HepG2 (cell line): ENCODE results near the gene CEP78. TPM values are rescaled to one million over a fixed set of nuclear protein-coding genes. Genes with fewer than 3 reads are reported as not detected.

ENCODE experiments used
- AHR ChIP-seq: IDR thresholded peaks from 2 replicates; pipeline ENCODE4 v1.6.1; 2018; ENCODE audit warnings: missing genetic modification reagents, missing compliant biosample characterization
- E2F5 ChIP-seq: sonication (generic); formaldehyde crosslinking; conservative IDR thresholded peaks from 2 replicates; pipeline ENCODE4 v1.4.0; 2020; ENCODE audit warnings: missing genetic modification reagents
- ELF1 ChIP-seq: sonication (generic); formaldehyde crosslinking; IDR thresholded peaks from 2 replicates; pipeline ENCODE4 v1.4.0; 2020; ENCODE audit warnings: missing genetic modification reagents
- FLYWCH1 ChIP-seq: sonication (generic); formaldehyde crosslinking; IDR thresholded peaks from 2 replicates; pipeline ENCODE4 v1.8.1; 2023; ENCODE audit warnings: mild to moderate bottlenecking, missing genetic modification reagents
- FOXC1 ChIP-seq: sonication (generic); formaldehyde crosslinking; IDR thresholded peaks from 2 replicates; pipeline ENCODE4 v1.8.0; 2022; ENCODE audit warnings: mild to moderate bottlenecking, missing genetic modification reagents, borderline replicate concordance
- FOXO4 ChIP-seq: sonication (generic); formaldehyde crosslinking; conservative IDR thresholded peaks from 2 replicates; pipeline ENCODE4 v1.8.1; 2023; ENCODE audit warnings: missing genetic modification reagents
- HDAC6 ChIP-seq: fragments of 200-600 bp; sonication (generic); IDR thresholded peaks from 2 replicates; pipeline ENCODE4 v1.7.0; 2017; ENCODE audit warnings: mild to moderate bottlenecking, antibody characterized with exemption, low read length, low read depth
- KLF13 ChIP-seq: sonication (generic); formaldehyde crosslinking; IDR thresholded peaks from 2 replicates; pipeline ENCODE4 v1.4.0; 2020; ENCODE audit warnings: mild to moderate bottlenecking, missing genetic modification reagents
- NFKB2 ChIP-seq: sonication (generic); formaldehyde crosslinking; IDR thresholded peaks from 2 replicates; pipeline ENCODE4 v1.4.0; 2020; ENCODE audit warnings: missing genetic modification reagents, borderline replicate concordance
- NFYC ChIP-seq: IDR thresholded peaks from 2 replicates; pipeline ENCODE4 v1.6.1; 2016; ENCODE audit warnings: missing genetic modification reagents, missing compliant biosample characterization
- RERE ChIP-seq: IDR thresholded peaks from 2 replicates; pipeline ENCODE4 v1.6.1; 2016; ENCODE audit warnings: low read depth, missing genetic modification reagents, missing compliant biosample characterization
- SMC3 ChIP-seq: IDR thresholded peaks from 2 replicates; pipeline ENCODE4 v1.6.1; 2011; ENCODE audit warnings: low read length, improper control_type of control experiment
- TAF15 ChIP-seq: fragments of 200-400 bp; formaldehyde crosslinking; IDR thresholded peaks from one replicate; pipeline ENCODE4 v1.6.1; 2018; ENCODE audit warnings: mild to moderate bottlenecking, low read depth, low read length; ENCODE audit not compliant: poor library complexity, severe bottlenecking
- TIGD3 ChIP-seq: sonication (generic); formaldehyde crosslinking; IDR thresholded peaks from 2 replicates; pipeline ENCODE4 v1.5.1; 2020; ENCODE audit warnings: mild to moderate bottlenecking, missing genetic modification reagents, borderline replicate concordance
- ZBTB42 ChIP-seq: sonication (generic); formaldehyde crosslinking; IDR thresholded peaks from 2 replicates; pipeline ENCODE4 v1.5.0; 2020; ENCODE audit warnings: mild to moderate bottlenecking, missing genetic modification reagents
- ZKSCAN1 ChIP-seq: fragments of 150-350 bp; IDR thresholded peaks from 2 replicates; pipeline ENCODE4 v1.6.1; 2014; ENCODE audit warnings: low read length
- ZNF18 ChIP-seq: sonication (generic); formaldehyde crosslinking; IDR thresholded peaks from 2 replicates; pipeline ENCODE4 v1.8.0; 2022; ENCODE audit warnings: mild to moderate bottlenecking, missing genetic modification reagents; ENCODE audit not compliant: insufficient replicate concordance
- ZNF263 ChIP-seq: sonication (generic); formaldehyde crosslinking; IDR thresholded peaks from 2 replicates; pipeline ENCODE4 v1.4.0; 2020; ENCODE audit warnings: missing genetic modification reagents
- ZNF446 ChIP-seq: sonication (generic); formaldehyde crosslinking; IDR thresholded peaks from 2 replicates; pipeline ENCODE4 v1.5.0; 2020; ENCODE audit warnings: mild to moderate bottlenecking, missing genetic modification reagents
- ZNF451 ChIP-seq: sonication (generic); formaldehyde crosslinking; IDR thresholded peaks from 2 replicates; pipeline ENCODE4 v1.5.0; 2020; ENCODE audit warnings: mild to moderate bottlenecking, missing genetic modification reagents
- ZSCAN22 ChIP-seq: sonication (generic); formaldehyde crosslinking; IDR thresholded peaks from 2 replicates; pipeline ENCODE4 v1.4.0; 2020; ENCODE audit warnings: mild to moderate bottlenecking, missing genetic modification reagents
- polyA plus RNA-seq, 8 experiments: library from polyadenylated mRNA; depleted of rRNA in 3 of 8; stranded (reverse) in 7 of 8; unstranded in 1 of 8; fragments of >200 nt; fragmentation: Illumina TruSeq in 4 of 8; extraction: Trizol in 4 of 8; gene quantifications; 2 replicates each; pipeline versions ENCODE4 v1.2.1 to v1.2.3, GENCODE V29; 2011 to 2016; ENCODE audit warnings: low read depth in 4 of 8, missing spikeins in 1 of 8, mixed read lengths in 1 of 8; ENCODE audit not compliant: insufficient read depth in 1 of 8
- total RNA-seq, 5 experiments: library from RNA; depleted of rRNA; stranded (reverse); fragments of >200 nt; fragmentation: Illumina TruSeq; extraction: Trizol; gene quantifications; 2 replicates each; pipeline ENCODE4 v1.2.3, GENCODE V29; 2016; ENCODE audit warnings: low read depth in 1 of 5

Gene CEP78
- total and polyA plus RNA-seq, 2 of the 13 experiments (the other 11 are each of a cell fraction or from before 2014, with no cell fraction given): 5.1 to 30.8 TPM

- no peak for TF ChIP-seq FLYWCH1
- no peak for TF ChIP-seq KLF13 (CRISPR knock-in tag)
- 0 out of 2 replicates have a peak, but pooled peaks have one; percentile 22 for TF ChIP-seq NFYC (CRISPR knock-in tag)
- TF ChIP-seq ZNF263: no peak
- no peak for TF ChIP-seq TIGD3 (CRISPR knock-in tag)
- TF ChIP-seq NFKB2: no peak
- TF ChIP-seq ZSCAN22 (CRISPR knock-in tag): no peak
- peak; percentile 17; the same call in 1 of the 2 replicates for TF ChIP-seq ELF1 (CRISPR knock-in tag)
- TF ChIP-seq SMC3: no peak; the same call in 1 of the 2 replicates
- 0 out of 2 replicates have a peak, but pooled peaks have one; percentile 26 for TF ChIP-seq RERE (CRISPR knock-in tag)
- TF ChIP-seq ZNF18 (CRISPR knock-in tag): no peak
- TF ChIP-seq ZKSCAN1: no peak
- no peak for TF ChIP-seq TAF15
- no peak for TF ChIP-seq FOXC1
- TF ChIP-seq E2F5 (CRISPR knock-in tag): no peak
- TF ChIP-seq ZNF451 (CRISPR knock-in tag): 0 out of 2 replicates have a peak, but pooled peaks have one; percentile 38
- no peak for TF ChIP-seq ZNF446 (CRISPR knock-in tag)
- TF ChIP-seq HDAC6: no peak
- no peak for TF ChIP-seq ZBTB42 (CRISPR knock-in tag)
- no peak for TF ChIP-seq AHR (CRISPR knock-in tag)
- TF ChIP-seq FOXO4 (CRISPR knock-in tag): no peak
Measured at GRCh38 chr9:78286946-78287388, 51.1 kb downstream of the CEP78 start (continued).
